SK-N-DZ (cell line): Measurements from ENCODE around the gene SNCG.

Experiments
- DNase-seq: peaks from one replicate; pipeline ENCODE4 v3.0.0-alpha.2; 2015; ENCODE audit warnings: low spot score

SNCG gene

DNA sequence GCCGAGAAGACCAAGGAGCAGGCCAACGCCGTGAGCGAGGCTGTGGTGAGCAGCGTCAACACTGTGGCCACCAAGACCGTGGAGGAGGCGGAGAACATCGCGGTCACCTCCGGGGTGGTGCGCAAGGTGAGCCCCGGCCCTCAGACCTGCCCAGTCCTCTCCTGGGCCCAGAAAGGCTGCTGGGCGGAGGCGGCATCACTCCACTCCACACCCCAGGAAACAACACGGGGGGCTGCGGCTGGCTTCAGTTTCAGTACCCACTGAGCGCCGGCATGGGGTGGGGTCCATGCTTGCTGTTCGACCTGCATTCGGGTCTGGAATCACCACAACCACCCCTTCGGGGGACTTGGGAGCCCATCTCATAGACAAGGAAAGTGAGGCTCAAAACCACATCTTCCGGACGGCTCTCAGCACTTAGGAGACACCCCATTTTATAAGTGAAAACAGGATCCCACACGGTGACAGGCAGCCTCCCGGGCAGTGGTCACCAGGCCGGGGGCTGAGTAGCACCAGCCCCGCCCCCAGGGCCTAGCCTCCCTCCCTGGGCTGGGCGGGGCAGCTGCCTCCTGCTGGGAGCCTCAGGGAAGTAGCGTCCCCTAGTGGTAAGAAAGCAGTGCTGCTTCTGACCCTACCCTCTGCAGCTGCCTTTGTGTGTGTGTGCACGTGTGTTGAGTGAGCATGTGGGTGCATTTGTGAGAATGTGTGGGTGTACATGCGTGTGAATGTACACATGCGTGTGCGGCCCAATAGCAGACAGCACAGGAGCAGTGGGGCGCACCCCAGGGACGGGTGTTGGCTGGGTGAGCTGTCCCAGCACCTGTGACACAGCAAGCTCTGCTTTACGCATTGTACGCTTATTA is 1.8 kb downstream of the SNCG start:
- DNase-seq: peak; percentile 82

- DNase-seq: no peak
These were observed 2.5 kb downstream of the SNCG start for GRCh38 chr10:86960863-86961434.

- DNase-seq: no peak
These were observed 3.2 kb downstream of the SNCG start for GRCh38 chr10:86961481-86962091.

DNA sequence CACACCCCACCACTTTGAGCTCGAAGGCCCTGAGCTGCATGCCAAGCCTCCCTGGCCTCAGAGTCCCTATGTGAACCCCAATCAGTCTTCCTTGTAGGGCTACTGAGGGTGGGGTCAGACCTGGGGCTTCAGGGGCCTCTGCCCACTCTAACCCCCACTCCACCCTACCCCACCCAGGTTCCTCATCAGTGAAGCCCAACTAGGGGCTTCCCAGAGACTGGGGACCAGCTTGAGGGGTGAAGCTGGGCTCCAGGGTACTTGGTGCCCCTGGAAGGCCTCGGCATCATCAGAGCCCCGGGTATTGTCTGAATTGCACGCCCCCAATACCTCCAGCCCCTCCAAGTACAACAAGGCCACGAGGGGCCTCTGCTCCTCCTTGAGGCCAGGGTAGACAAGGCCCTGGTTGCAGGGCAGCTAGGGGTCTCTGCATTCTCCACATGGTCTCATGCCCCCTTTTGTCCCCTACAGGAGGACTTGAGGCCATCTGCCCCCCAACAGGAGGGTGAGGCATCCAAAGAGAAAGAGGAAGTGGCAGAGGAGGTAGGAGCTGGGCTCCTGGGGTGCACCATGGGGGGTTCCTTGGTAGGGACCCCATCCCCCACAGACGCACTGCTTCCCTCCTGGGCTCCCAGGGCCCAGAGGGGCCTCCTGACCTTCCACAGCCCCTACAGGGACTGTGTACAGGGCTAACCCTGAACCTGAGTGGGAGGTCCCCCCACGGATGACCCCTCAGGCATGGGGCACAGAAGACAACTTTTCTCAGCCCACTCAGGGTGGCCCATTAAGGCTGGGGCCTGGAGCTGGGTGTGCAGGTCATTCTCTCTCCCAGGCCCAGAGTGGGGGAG is 4.0 kb downstream of the SNCG start:
- no peak for DNase-seq

- no peak for DNase-seq
These were observed 4.5 kb downstream of the SNCG start for GRCh38 chr10:86962981-86963310.

DNA sequence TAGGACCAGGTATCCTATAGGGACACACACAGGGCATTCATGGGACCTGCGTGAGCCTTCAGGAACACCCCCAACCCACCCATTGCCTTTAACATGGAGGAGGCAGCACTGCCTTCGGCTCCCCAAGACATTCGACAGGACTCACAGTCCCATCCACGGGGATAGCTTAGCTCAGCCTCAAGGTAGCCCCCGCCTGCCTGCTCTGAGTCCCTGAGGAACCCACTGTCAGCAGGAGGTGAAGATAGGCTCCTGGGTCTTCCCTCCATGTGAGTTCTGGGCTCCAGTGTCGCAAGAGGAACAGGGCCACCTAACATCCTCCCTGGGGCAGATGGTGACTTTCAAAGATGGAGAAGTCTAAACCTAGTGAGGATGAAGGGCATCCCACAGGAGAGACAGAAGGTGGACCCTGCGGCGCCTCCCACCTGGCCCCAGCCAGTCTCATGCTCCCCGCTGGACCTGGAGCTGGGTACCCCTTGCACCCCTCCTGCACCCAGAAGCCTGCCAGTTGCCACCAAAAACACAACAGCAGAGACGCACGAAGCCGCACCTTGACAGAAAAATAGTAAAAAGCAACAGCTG is 5.0 kb downstream of the SNCG start:
- DNase-seq: no peak

DNA sequence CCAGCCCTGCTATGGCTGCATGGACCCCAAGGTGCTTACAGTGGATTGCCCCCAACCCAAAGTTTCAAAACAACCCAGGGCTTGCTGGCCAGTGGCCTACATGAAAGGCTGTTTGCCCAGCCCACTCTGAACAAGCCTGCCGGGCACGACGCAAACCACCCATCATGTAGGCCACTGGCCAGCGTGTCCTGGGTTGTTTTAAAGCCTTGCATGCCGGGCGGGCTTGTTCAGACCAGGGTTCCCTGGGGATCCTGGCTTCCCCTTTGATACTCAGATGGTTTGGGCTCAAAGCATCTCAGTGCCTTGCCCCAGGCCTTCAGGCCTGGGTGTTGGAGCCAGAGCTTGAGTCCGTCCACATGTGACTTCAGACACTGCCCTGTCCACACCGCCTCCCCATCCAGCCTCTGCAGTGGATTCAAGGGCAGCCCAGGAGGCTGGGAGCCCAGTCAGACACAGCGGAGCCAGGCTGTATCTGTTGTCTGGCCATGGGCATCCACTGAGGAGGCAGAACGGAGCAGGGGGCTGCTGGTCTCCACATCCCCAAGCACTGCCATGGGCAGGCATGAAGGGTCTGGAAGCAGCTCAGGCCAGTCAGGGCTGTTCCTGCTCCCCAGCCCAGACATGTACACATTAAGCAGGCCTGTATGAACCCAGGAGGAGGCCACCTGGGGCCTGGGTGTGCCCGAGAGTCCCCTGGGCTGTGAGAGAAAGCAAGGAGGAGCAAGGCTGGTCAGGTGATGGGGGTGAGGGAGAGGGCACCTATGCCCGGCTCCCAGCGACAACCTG is 5.9 kb downstream of the SNCG start:
- DNase-seq: no peak

- no peak for DNase-seq
These were observed 6.4 kb downstream of the SNCG start for GRCh38 chr10:86964847-86965190.

GRCh38 chr10:86965986-86966654 is 7.7 kb downstream of the SNCG start:
- DNase-seq: no peak

- no peak for DNase-seq
These were observed 9.1 kb downstream of the SNCG start for GRCh38 chr10:86967481-86967941.

DNA sequence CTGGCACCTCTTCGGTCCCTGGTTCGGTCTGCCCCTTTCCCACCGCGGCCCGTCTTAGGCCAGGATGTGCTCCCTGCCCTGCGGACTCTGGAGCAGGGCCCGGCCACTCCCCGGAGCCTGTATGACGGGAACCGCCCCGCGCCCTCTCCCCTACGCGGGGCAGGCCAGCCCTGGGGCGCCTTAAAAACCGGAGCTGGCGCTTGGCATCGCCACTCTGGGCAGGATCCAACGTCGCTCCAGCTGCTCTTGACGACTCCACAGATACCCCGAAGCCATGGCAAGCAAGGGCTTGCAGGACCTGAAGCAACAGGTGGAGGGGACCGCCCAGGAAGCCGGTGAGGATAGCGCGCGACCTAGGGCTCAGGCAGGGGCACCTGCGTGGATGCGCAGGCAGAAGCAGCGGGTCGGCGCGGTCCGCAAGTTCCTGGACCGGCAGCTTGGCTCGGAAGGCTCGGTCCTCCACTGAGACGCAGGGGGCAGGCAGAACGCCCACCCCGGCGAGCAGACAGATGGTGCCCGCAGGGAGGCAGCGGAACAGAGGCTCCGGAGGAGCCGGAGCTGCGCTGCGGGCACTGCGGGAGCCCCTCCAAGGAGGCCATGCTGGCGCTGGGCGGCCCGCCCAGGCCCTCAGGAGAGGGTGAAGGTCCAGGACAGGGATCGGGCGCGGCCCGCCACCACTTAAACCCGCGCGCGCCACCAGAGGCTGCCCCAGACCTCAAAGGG is 10.0 kb downstream of the SNCG start, which contains the start of gene ADIRF:
Gene ADIRF (plus strand): TSS at position 212 of the 723 bp plus-strand sequence. CDS start 63 bp downstream, at position 275.
- DNase-seq: no peak

DNA sequence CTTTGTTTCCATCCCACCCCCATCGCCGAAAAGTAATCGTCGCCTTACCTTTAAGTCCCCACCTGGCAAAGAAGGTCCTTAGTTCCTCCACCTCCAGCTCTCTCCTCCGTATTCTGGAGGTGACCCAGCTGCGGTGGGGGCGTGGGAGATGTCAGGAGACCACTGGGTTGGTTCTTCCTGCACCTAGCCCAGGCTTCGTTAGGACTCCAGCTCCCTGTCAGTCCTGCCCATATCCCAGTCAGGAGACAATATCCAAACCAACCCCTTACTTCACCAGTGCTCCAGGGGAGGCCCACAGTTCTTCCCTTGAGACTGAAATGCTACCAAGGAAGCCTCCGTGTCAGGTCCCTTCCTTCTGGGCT is 10.6 kb downstream of the SNCG start:
- DNase-seq: no peak

DNA sequence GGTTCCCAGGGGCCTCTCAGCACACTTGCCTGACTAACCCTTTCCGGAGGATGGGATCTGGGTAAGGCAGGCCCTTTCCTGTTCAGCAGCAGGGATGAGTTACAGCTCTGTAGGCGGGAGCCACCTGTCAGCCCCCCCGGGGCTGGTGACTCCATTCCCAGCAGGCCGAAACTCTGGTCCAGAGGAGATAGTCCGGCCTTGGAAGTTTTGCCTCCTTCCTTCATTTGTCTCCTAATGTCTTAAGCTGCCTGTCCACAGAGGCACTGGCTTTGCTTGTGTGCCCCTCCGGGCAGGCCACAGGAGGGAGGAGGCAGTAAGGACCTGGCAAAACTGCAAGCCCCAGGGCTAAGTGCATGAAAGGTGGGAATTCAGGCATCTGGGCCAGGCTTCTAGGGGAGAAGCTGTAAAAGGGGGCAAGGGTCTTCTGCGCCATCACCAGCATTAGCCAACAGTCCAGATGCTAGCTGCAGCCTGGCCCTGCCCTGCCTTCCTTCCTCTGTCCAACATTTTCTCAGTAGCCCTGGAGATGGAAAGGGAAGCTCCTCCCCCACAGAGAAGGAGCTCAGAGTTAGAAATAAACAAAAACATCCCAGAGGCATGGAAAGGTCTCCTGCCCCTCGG is 11.1 kb downstream of the SNCG start:
- no peak for DNase-seq

DNA sequence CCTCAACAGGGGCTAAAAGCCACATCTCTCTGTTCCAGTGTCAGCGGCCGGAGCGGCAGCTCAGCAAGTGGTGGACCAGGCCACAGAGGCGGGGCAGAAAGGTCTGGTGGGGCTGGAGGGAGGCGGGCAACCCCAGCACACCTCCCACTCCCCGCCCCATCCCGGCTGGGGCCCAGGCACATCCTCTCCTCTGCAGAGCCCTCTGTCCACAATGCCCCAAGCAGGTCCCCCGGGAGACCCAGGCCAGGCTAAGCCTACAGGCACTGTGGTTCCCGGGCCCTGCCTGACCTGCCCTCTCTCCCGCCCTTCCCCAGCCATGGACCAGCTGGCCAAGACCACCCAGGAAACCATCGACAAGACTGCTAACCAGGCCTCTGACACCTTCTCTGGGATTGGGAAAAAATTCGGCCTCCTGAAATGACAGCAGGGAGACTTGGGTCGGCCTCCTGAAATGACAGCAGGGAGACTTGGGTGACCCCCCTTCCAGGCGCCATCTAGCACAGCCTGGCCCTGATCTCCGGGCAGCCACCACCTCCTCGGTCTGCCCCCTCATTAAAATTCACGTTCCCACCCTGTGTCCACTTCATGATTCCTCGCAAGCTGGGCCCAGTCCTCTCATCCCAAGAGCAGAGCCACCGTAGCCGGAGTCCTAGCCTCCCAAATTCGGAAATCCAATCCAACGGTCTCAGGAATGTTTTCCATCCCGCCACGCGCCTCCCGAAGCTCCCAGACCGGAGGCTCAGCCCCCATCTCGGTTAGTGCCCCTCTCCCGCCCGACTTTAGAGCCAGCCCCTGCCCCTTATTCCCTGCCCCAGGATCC is 12.0 kb downstream of the SNCG start:
- DNase-seq: peak; percentile 83

- no peak for DNase-seq
These were observed 12.5 kb downstream of the SNCG start for GRCh38 chr10:86970982-86971231.

DNA sequence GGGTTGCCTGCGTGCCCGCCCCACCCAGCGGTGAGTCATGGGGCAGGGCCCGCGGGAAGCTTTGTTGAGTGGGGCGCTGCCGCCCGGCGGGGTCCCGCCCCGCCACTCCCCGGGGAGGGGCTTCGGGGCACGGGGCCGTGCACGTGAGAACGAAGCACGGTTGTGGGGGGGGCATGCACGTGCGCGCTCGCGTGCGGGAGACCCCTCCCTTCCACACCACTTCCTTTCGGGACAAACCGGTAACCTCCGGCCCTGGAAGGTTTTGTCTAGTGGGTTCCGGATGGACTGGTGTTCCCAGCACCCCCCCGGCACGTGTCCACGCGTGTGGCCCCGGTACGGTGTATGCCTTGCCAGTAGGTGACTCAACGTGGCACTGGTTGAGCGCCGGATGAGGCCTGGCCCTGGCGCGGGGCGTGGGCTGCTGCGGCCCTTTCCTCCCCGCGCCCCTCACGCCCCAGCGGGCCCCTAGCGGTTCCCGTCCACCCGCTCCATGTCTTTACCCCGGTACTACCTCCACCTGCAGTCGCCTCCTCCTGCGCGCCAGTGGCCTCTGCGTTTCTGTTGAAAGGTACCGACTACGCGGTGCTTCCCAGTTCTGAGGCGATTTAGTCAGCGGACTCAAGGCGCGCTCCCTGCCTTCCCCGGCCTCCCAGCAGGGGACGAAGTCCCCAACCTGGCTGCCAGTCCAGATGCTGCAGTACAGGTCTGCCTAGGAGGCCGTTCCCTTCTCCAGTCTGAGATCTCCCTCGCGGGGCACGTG is 13.0 kb downstream of the SNCG start:
- DNase-seq: peak; percentile 64

GRCh38 chr10:86972613-86973380 is 14.4 kb downstream of the SNCG start:
- no peak for DNase-seq
